Transverse colon (tissue), 4 donors: ENCODE results near the gene UBE2V1. TPM values are rescaled to one million over a fixed set of nuclear protein-coding genes. Genes with fewer than 3 reads are reported as not detected.

Experiments used
- DNase-seq: peaks from one replicate; pipeline ENCODE4 v3.0.0-alpha.2; 2019
- H3K27ac ChIP-seq, 4 donors: fragments of 200-600 bp; sonication (generic); 2 replicates each; pipeline ENCODE4 v1.5.1; 2016 to 2018; ENCODE audit warnings: inconsistent platforms in 4 of 4
- H3K27me3 ChIP-seq: fragments of 200-600 bp; sonication (generic); 2 replicates; pipeline ENCODE4 v1.5.1; 2017; ENCODE audit warnings: inconsistent platforms
- H3K36me3 ChIP-seq, 4 donors: fragments of 200-600 bp; sonication (generic); 2 replicates each; pipeline ENCODE4 v1.5.1; 2017 to 2019; ENCODE audit warnings: inconsistent platforms in 4 of 4
- H3K4me1 ChIP-seq, 4 donors: fragments of 200-600 bp; sonication (generic); 2 replicates each; pipeline ENCODE4 v1.5.1; 2017 to 2020; ENCODE audit warnings: inconsistent platforms in 4 of 4
- H3K4me3 ChIP-seq, 4 donors: fragments of 200-600 bp; sonication (generic); 1 replicate in 1 of 4; 2 replicates in 3 of 4; pipeline versions ENCODE4 v1.5.1 to v1.6.1; 2017 to 2019; ENCODE audit warnings: inconsistent platforms in 4 of 4
- H3K9me3 ChIP-seq, 2 donors: fragments of 200-600 bp; sonication (generic); 2 replicates each; pipeline ENCODE4 v1.5.1; 2017 to 2019; ENCODE audit warnings: inconsistent platforms in 2 of 2
- CTCF ChIP-seq, 5 experiments: fragments of 200-600 bp in 3 of 5; fragments of 450-650 bp in 2 of 5; sonication (generic) in 3 of 5; IDR thresholded peaks; 1 replicate in 2 of 5; 2 replicates in 3 of 5; pipeline ENCODE4 v1.5.1; 2016 to 2017; ENCODE audit warnings: antibody characterized with exemption in 5 of 5, inconsistent platforms in 3 of 5, mild to moderate bottlenecking in 2 of 5, moderate library complexity in 1 of 5
- EP300 ChIP-seq: sonication (generic); formaldehyde crosslinking; IDR thresholded peaks from one replicate; pipeline ENCODE4 v1.6.1; 2017; ENCODE audit warnings: antibody characterized with exemption, low read depth
- POLR2A ChIP-seq: fragments of 450-650 bp; IDR thresholded peaks from one replicate; pipeline ENCODE4 v1.6.1; 2016; ENCODE audit warnings: antibody characterized with exemption, mild to moderate bottlenecking, moderate library complexity
- POLR2AphosphoS5 ChIP-seq, 3 donors: sonication (generic); formaldehyde crosslinking; IDR thresholded peaks; one replicate each; pipeline ENCODE4 v1.6.1; 2016; ENCODE audit warnings: antibody characterized with exemption in 3 of 3
- WGBS, 2 donors: methylation state at CpG; one replicate each; pipeline ENCODE4 v1.1.5; 2018; ENCODE audit warnings: low coverage in 1 of 2; 5-methylcytosine and 5-hydroxymethylcytosine counted together
- in situ Hi-C, 4 donors: fragments of 200-750 bp; cut with MboI; loops; one replicate each; pipeline versions ENCODE4 v1.15.0 to v1.15.1; 2017; ENCODE audit warnings: low sequenced_read_pairs in 3 of 4, low pct_ligation_motif_present in 1 of 4, low pct_unique_long_range_greater_than_20kb in 1 of 4
- intact Hi-C: fragments of 100-400 bp; cut with DNase I; formaldehyde crosslinking; loops from one replicate; pipeline ENCODE4 v1.15.1; 2023; ENCODE audit warnings: low total_unique reads
- total RNA-seq, 4 donors: library from RNA; depleted of rRNA; stranded (reverse); fragments of >200 nt; gene quantifications; one replicate each; pipeline ENCODE4 v1.1.0, GENCODE V29; 2016

Gene UBE2V1
- total RNA-seq, 4 donors from 2014 or later: 23.7 to 104 (median 62.8) TPM

- H3K9me3 ChIP-seq: no peaks in the 10 kb centered on the region
- intact Hi-C loops (no loop called here), in situ Hi-C loops (no loop called here)
- TF ChIP-seq POLR2AphosphoS5 (IDR thresholded peaks at IDR 0.05): peak; percentile 58 to 65 (median 62)
- TF ChIP-seq POLR2A: no peak
- no peak for TF ChIP-seq EP300
- TF ChIP-seq CTCF (IDR thresholded peaks at IDR 0.05): no peak
- peak overlapping the region; percentile 1 to 59 (median 34) for H3K4me3 ChIP-seq
- no peaks in the 10 kb centered on the region for H3K36me3 ChIP-seq
- H3K27me3 ChIP-seq: no peaks in the 10 kb centered on the region
- H3K4me1 ChIP-seq: peaks cover 26 to 41% (median 38%) of the 10 kb centered on the region in 4 donors
- H3K27ac ChIP-seq: peak overlapping the region; percentile 77 to 99 (median 83)
- peak; percentile 98 for DNase-seq
- WGBS, 2 donors: 0% methylated on average over 4 to 24 of the region's 24 CpGs
Measured at GRCh38 chr20:50115591-50116367, 2.8 kb upstream of the UBE2V1 start.

- H3K36me3 ChIP-seq: no peaks in the 10 kb centered on the region
- peak overlapping the region; percentile 77 to 99 (median 83) for H3K27ac ChIP-seq
- H3K4me3 ChIP-seq: peak overlapping the region; percentile 1 to 59 (median 34)
- in situ Hi-C loops (no loop called here), intact Hi-C loops (no loop called here)
- no peaks in the 10 kb centered on the region for H3K9me3 ChIP-seq
- DNase-seq: no peak
- no peaks in the 10 kb centered on the region for H3K27me3 ChIP-seq
- TF ChIP-seq POLR2AphosphoS5 (IDR thresholded peaks at IDR 0.05) (no peak), CTCF (IDR thresholded peaks at IDR 0.05) (no peak), POLR2A (no peak), EP300 (no peak)
- H3K4me1 ChIP-seq: peaks cover 33 to 48% (median 45%) of the 10 kb centered on the region in 4 donors
- WGBS, 2 donors: 60% methylated on average over 6 of the region's 6 CpGs; no CpG with 5 or more reads in 1 of the 2 donors
Measured at GRCh38 chr20:50115041-50115512, 2.1 kb upstream of the UBE2V1 start.

GRCh38 chr20:50113420-50114224 is 672 bp upstream of the UBE2V1 start:
- Histone ChIP-seq H3K27me3 (no peaks in the 10 kb centered on the region), H3K36me3 (no peaks in the 10 kb centered on the region), H3K4me1 (peaks cover 44 to 62% (median 58%) of the 10 kb centered on the region in 4 donors), H3K4me3 (peak overlapping the region; percentile 16 to 100 (median 98)), H3K9me3 (no peaks in the 10 kb centered on the region), H3K27ac (peak overlapping the region; percentile 91 to 99 (median 98))
- TF ChIP-seq POLR2AphosphoS5 (IDR thresholded peaks at IDR 0.05): no peak
- DNase-seq: no peak
- in situ Hi-C loops (no loop called here), intact Hi-C loops (no loop called here)
- WGBS, 2 donors: 10 to 11% methylated on average over 9 to 11 of the region's 11 CpGs

GRCh38 chr20:50111829-50112495 is 988 bp downstream of the UBE2V1 start:
- in situ Hi-C loops: no loop called here
- Histone ChIP-seq H3K36me3 (no peaks in the 10 kb centered on the region), H3K9me3 (no peaks in the 10 kb centered on the region), H3K27me3 (no peaks in the 10 kb centered on the region), H3K27ac (peak overlapping the region; percentile 91 to 99 (median 98)), H3K4me3 (peak overlapping the region; percentile 85 to 100 (median 98)), H3K4me1 (peaks cover 54 to 78% (median 69%) of the 10 kb centered on the region in 4 donors)
- TF ChIP-seq CTCF (IDR thresholded peaks at IDR 0.05) (no peak), POLR2AphosphoS5 (IDR thresholded peaks at IDR 0.05) (no peak), EP300 (no peak), POLR2A (no peak)
- 6 to 16% methylated on average over 8 to 9 of the region's 9 CpGs for WGBS, 2 donors
- intact Hi-C loops: no loop called here
- no peak for DNase-seq
